ENCODE results near the gene PRKAA2. TPM values are rescaled to one million over a fixed set of nuclear protein-coding genes. Genes with fewer than 3 reads are reported as not detected.

Gene PRKAA2
- total and polyA plus RNA-seq, 10 of the 15 experiments (the other 5 are each of a cell fraction or from before 2014, with no cell fraction given), result 0.01 TPM; not detected in 9

DNA sequence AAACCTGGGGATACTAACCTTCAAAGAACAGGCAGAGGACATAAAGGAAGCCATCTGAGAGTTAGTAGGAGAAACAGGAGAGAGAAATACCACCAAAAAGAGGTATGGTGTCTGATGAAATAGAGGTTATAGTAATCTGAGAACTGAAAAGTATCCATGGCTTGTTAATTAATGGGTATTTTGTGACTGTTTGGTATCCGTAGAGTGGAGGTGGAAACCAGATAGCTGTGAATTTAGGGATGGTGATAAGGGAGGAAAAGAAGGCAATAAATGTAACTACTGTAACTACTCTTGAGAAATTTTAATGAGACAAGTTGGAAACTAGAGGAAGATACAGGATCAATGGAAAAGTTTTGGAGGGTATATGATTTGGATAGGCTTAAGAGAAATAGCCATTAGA, 27.5 kb downstream of the PRKAA2 start (continued):
- no peak for TF ChIP-seq SMAD5 (IDR thresholded peaks at IDR 0.05; ENCODE audit: low read depth)
- TF ChIP-seq MYB (IDR thresholded peaks at IDR 0.05; ENCODE audit: borderline replicate concordance, low read depth, low read length), result no peak
- no peak for TF ChIP-seq POU2F2 (IDR thresholded peaks at IDR 0.05; ENCODE audit: borderline replicate concordance, low read depth, low read length)

- FAIRE-seq, result no peak
- Histone ChIP-seq H2AFZ (ENCODE audit: control insufficient read depth, low read depth, low read length) (no peak overlapping the region), H3K36me3 (ENCODE audit: control insufficient read depth in 2 of 2, insufficient read depth in 2 of 2, low read length in 1 of 2) (no peaks in the 10 kb centered on the region), H4K20me1 (ENCODE audit: control insufficient read depth, insufficient read depth) (no peaks in the 10 kb centered on the region), H3K4me1 (ENCODE audit: control insufficient read depth, insufficient read depth, low read length) (no peaks in the 10 kb centered on the region), H3K27me3 (replicated peaks in 1 of 2; ENCODE audit: control insufficient read depth in 2 of 2, insufficient read depth in 2 of 2, low read length in 1 of 2) (no peaks in the 10 kb centered on the region; a peak in 1 of 4 replicates), H3K9ac (ENCODE audit: control insufficient read depth, insufficient read depth, low read length) (no peak overlapping the region), H3K9me3 (replicated peaks; ENCODE audit: control insufficient read depth, insufficient read depth, low read length) (no peaks in the 10 kb centered on the region), H3K4me2 (ENCODE audit: control insufficient read depth, insufficient read depth) (no peak overlapping the region), H3K27ac (ENCODE audit: control insufficient read depth, insufficient read depth) (no peak overlapping the region), H3K4me3 (no peak overlapping the region), H3K79me2 (ENCODE audit: control insufficient read depth, insufficient read depth, low read length) (no peaks in the 10 kb centered on the region)
- ChIA-PET CTCF (no interaction called here), RAD21 (ENCODE audit: unreplicated experiment) (no interaction called here), SMC1A (ENCODE audit: uncharacterized antibody, unreplicated experiment) (no interaction called here), POLR2A (no interaction called here)
- BruUV-seq (replicated peaks), result no TSS peak
- intact Hi-C loops (cut with micrococcal nuclease; ENCODE audit: unreplicated experiment) (no loop called here), in situ Hi-C loops (cut with MboI) (no loop called here)
- no peak for ATAC-seq
- no peak for DNase-seq (ENCODE audit: low read depth, low spot score)
- TF ChIP-seq PML (IDR thresholded peaks at IDR 0.05; ENCODE audit: low read length), result no peak
- no peak for TF ChIP-seq ZNF592 (IDR thresholded peaks at IDR 0.05)
- TF ChIP-seq, protein P1, sequence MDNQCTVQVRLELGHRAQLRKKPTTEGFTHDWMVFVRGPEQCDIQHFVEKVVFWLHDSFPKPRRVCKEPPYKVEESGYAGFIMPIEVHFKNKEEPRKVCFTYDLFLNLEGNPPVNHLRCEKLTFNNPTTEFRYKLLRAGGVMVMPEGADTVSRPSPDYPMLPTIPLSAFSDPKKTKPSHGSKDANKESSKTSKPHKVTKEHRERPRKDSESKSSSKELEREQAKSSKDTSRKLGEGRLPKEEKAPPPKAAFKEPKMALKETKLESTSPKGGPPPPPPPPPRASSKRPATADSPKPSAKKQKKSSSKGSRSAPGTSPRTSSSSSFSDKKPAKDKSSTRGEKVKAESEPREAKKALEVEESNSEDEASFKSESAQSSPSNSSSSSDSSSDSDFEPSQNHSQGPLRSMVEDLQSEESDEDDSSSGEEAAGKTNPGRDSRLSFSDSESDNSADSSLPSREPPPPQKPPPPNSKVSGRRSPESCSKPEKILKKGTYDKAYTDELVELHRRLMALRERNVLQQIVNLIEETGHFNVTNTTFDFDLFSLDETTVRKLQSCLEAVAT (IDR thresholded peaks at IDR 0.05), result no peak
- TF ChIP-seq NR2F1 (conservative IDR thresholded peaks at IDR 0.05), result no peak
- no peak for TF ChIP-seq LARP7 (IDR thresholded peaks at IDR 0.05)
- no peak for TF ChIP-seq CHD4 (IDR thresholded peaks at IDR 0.05)
- TF ChIP-seq ZNF24 (IDR thresholded peaks at IDR 0.05), result no peak
- no peak for TF ChIP-seq PAX8 (IDR thresholded peaks at IDR 0.05)
- no peak for TF ChIP-seq CHD2 (IDR thresholded peaks at IDR 0.05; ENCODE audit: borderline replicate concordance, low read depth, low read length)
- TF ChIP-seq, protein P2, sequence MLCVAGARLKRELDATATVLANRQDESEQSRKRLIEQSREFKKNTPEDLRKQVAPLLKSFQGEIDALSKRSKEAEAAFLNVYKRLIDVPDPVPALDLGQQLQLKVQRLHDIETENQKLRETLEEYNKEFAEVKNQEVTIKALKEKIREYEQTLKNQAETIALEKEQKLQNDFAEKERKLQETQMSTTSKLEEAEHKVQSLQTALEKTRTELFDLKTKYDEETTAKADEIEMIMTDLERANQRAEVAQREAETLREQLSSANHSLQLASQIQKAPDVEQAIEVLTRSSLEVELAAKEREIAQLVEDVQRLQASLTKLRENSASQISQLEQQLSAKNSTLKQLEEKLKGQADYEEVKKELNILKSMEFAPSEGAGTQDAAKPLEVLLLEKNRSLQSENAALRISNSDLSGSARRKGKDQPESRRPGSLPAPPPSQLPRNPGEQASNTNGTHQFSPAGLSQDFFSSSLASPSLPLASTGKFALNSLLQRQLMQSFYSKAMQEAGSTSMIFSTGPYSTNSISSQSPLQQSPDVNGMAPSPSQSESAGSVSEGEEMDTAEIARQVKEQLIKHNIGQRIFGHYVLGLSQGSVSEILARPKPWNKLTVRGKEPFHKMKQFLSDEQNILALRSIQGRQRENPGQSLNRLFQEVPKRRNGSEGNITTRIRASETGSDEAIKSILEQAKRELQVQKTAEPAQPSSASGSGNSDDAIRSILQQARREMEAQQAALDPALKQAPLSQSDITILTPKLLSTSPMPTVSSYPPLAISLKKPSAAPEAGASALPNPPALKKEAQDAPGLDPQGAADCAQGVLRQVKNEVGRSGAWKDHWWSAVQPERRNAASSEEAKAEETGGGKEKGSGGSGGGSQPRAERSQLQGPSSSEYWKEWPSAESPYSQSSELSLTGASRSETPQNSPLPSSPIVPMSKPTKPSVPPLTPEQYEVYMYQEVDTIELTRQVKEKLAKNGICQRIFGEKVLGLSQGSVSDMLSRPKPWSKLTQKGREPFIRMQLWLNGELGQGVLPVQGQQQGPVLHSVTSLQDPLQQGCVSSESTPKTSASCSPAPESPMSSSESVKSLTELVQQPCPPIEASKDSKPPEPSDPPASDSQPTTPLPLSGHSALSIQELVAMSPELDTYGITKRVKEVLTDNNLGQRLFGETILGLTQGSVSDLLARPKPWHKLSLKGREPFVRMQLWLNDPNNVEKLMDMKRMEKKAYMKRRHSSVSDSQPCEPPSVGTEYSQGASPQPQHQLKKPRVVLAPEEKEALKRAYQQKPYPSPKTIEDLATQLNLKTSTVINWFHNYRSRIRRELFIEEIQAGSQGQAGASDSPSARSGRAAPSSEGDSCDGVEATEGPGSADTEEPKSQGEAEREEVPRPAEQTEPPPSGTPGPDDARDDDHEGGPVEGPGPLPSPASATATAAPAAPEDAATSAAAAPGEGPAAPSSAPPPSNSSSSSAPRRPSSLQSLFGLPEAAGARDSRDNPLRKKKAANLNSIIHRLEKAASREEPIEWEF (IDR thresholded peaks at IDR 0.05; ENCODE audit: insufficient replicate concordance, low read depth, low read length), result no peak
Measured at GRCh38 chr1:56675763-56676162, 30.6 kb downstream of the PRKAA2 start.

Measured in GM12878 (cell line).